HUDEP-2 (cell line): ENCODE results near the gene WNT7B.

ENCODE experiments used
- DNase-seq, 76 experiments: peaks; one replicate each; lab custom pipeline; 2025; ENCODE audit not compliant: unreplicated experiment in 76 of 76; lab: John Stamatoyannopoulos, UW

Gene WNT7B

DNA sequence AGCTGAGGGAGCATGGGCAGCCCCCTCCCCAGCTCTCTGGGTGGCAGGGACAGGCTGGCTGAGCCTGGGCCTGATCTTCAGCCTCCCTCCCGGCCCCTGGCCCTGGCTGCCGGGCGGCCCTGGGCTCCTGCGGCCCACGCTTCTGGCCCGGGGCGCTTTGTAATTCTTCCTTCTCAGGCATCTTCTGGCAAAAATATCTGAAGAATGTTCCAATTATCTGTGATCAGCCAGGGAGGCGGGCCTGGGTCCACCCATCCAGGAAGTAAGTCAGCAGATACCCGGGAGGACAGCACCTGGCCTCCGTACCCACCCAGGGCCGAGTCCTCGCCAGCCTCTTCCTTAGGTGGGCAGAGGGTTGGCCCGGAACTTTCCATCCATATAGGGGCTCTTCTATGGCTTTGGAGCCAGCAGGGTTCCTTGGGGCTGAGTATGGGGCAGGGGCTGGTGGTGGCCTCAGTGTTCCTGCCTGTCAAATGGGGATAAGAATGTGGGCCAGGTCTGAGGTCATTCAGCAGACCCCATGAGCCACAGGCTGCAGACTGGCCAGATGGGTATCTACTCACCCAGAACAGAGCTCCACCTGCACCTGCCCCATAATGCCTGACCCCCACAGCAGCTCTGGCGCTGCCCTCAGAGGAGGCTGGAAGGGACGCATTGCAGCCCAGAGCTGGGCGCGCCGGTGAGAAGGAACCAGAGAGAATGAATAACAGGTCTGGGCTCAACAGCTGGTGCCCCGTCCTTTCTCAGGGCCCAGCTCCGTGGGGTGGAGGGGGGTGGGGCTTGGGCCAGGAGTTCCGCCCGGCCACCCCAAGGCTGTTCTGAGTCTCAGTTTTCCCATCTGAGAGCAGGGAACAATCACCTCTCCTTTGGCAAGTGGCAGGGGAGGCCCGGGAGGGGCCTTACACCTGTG, 16.2 kb downstream of the WNT7B start:
- DNase-seq, result no peak

- no peak for DNase-seq
Measured at GRCh38 chr22:45959719-45960476, 17.1 kb downstream of the WNT7B start.

- DNase-seq, result no peak
Measured at GRCh38 chr22:45958971-45959370, 18.0 kb downstream of the WNT7B start.

- no peak for DNase-seq
Measured at GRCh38 chr22:45957826-45958225, 19.1 kb downstream of the WNT7B start.

DNA sequence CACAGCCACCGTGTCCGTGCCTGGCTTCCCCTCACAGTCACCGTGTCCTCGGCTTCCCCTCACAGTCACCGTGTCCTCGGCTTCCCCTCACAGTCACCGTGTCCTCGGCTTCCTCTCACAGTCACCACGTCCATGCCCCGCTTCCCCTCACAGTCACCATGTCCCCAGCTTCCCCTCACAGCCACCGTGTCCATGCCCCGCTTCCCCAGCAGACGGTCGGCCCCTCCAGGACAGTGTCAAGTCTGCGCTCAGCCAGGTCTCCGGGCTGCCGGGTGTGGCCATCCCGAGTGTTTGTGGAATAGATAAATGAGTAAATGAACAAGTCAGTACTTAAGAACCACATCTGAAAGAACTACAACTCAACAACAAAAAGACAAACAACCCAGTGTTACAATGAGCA, 23.8 kb downstream of the WNT7B start:
- DNase-seq, result no peak

DNA sequence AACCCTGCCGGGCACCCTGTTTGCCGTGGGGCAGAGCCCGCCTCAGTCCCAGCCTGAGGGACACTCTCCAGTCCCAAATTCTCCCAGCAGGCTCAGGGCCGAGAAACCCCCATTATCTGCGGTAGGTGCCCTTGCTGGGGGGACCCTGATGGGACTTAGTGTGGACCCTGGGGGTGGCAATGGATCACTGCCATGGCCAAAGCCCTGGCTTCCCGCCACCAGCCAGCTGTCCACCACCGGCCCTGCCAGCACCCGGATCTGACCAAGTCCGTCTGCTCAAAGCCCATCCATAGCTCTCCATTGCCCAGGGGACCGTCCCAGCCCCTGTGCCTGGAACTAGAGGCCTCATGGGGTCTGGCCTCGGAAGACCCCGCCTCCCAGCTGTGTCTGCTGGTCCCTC, 24.4 kb downstream of the WNT7B start:
- DNase-seq, result no peak

DNA sequence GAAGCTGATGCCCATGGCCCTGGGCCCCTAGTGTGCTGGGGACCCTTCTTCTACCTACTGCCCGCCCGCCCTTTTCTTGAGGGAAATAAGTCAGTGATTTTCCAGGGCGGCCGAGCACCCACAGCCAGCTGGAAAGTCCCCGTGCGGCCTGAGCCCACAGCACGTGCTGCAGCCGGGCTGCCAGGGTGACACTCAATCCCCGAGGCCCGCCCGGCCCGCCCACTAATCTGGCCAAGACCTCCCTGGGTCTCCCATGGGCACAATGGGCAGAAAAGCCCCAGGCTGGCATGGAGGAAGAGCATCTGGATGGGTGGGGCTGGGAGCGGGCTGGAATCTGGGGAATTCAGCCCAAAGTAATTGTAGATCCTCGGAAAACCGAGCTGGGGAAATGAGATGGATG, 24.8 kb downstream of the WNT7B start:
- DNase-seq, result no peak

DNA sequence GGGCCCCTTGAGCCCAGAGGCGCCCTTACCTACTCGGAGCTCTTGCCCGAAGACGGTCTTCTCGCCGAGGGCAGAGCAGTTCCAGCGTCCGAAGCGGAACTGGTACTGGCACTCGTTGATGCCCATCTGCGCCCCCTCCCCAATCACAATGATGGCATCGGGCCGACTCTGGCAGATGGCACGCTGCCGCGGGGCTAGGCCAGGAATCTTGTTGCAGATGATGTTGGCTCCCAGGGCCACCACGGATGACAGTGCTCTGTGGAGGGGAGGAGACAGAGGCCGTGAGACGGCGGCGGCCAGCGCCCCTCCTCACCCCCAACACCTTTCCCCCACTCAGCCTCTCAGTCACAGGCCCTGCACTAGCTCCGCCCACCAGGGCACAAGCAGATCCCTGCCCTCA, 27.1 kb downstream of the WNT7B start:
- DNase-seq, result no peak

- DNase-seq, result no peak
Measured at GRCh38 chr22:45949258-45949870, 27.6 kb downstream of the WNT7B start.

DNA sequence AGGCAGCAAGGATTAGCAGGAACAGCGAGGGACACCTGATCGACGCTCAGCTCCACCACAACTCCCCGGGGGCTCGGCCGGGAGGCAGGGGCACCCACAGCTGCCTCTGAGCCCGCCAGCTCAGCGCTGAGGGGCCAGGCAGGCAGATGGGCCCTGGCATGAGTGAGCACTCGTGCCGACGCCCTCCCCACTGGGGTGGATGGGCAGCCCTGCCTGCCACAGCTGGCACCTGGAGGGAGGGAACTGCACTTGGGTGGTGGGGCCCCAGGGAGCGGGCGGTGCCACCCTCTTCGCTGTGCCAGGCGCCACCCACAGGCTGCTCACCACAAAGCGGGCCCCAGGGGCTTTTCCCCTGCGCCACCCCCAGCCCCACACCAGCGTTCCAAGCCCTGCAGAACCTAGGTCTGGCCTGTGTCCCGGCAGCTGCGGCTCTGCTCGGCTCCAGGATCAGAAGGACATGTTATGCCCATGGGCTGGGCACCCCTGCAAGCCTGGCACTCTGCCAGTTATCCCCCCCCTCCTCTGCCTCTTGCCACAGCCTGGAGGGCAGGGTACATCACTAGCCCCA, 28.8 kb downstream of the WNT7B start:
- DNase-seq, result no peak

DNA sequence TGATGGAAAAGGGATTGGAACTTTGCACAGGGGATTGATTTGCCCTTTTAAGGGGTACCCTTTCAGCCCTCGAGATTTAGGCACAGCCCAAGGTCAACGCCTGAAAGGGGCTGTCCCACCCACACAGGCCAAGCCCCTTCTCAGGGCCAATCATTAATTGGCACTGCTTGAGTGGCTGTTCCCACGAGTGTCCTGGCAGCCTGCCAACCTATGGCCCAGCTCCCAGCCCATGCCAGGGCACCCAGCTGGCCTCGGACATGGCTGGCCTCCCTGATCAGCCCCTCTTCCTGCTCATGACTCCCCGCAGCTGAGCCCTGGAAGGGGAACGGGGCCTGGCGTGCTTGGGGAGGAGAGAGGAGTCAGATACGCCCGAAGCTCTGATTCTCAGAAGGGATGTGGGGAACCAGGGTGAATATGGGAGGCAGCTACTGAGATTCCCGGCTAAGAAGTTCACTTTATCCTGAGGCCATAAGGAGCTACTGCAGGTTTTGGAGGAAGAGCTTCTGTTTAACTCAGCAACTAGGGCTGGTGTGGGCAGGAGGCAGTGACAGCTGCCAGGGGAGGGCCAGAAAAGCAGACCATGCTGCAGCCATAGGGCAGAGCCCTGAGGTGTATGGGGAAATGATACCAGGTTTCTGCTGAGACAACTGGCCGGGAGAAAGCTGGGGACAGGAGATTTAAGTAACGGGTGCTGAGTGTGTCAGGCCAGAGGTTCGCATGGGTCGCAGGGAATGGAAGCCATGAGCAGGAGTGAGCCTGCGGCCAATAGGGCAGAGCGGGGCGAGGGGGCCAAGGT, 30.0 kb downstream of the WNT7B start:
- no peak for DNase-seq

- DNase-seq, result no peak
Measured at GRCh38 chr22:45945621-45946106, 31.3 kb downstream of the WNT7B start.

DNA sequence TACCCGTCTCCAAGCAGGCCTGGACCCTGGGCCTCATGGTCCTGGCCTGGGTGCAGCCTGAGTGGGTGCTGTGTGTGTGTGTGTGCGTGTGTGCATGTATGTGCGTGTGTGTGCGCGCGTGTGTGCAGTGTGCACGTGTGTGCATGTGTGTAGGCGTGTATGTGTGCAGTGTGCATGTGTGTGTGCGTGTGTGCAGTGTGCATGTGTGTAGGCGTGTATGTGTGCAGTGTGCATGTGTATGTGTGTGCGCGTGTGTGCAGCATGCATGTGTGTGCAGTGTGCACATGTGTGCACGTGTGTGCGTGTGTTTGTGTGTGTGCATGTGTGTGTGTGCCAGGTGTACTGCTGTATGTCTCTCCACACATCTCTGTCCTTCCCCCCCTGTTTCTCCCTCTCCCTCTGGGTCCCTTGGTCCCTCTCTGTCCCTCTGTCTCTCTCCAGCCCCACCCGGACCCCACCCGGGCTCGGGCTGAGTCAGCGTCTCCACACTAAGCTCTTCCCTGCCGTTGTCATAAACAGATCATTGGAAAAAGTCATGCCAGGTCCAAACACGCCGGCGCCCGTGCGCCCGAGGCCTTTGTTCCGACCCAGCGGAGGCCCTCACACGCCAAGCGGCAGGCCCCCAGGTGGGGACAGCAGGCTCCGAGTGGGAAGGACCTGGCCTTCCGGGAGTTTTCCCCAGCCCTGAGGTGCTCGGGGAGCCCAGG, 34.0 kb downstream of the WNT7B start:
- no peak for DNase-seq

- no peak for DNase-seq
Measured at GRCh38 chr22:45942344-45942743, 34.6 kb downstream of the WNT7B start.

DNA sequence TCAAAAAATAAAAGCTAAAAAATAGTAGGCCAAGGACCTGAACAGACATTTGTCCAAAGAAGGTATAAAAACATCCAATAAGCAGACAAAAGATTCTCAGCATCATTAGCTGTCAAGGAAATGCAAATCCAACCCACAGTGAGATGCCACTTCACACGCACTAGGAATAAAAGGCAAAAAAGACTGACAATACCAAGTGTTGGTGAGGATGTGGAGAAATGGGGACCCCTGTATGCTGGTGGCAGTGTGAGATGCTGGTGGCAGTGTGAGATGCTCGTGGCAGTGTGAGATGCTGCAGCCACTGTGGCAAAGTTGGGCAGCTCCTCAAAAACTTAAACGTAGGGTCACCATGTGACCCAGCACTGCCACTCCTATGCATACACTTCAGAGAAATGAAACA, 38.0 kb downstream of the WNT7B start:
- no peak for DNase-seq

DNA sequence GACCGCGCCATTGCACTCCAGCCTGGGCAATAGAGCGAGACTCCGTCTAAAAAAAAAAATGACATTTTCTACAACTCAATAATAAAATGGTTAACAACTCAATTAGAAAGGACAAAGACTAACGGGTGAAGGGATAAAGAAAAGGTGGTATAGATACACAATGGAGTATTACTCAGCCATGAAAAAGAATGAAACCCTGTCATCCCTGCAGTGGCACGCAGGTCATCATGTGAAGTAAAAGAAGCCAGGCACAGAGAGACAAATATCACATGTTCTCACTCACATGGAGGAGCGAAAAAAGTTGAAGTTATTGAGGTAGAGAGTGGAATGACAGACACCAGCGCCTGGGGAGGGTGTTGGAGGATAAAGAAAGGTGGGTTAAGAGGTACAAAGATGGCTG, 39.0 kb downstream of the WNT7B start:
- DNase-seq, result no peak

DNA sequence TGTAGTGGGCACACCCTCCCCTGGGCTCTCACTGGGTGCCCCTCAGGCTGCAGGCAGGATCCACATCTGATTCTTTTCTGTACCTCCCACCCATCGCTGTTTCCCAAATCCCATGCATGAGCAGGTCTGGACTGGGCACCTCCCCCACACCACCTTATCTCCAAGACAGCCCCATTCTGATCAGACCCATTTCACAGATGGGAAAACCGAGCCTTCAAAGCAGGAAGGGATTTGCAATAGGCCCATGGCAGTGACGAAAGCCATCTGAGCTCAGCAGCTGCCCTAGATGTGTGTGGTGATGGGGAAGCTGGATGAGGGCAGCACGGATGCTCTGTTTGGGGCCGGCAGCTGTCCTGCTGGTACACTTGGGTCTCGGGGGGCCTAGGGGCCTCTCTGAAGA, 41.4 kb downstream of the WNT7B start:
- DNase-seq, result no peak

DNA sequence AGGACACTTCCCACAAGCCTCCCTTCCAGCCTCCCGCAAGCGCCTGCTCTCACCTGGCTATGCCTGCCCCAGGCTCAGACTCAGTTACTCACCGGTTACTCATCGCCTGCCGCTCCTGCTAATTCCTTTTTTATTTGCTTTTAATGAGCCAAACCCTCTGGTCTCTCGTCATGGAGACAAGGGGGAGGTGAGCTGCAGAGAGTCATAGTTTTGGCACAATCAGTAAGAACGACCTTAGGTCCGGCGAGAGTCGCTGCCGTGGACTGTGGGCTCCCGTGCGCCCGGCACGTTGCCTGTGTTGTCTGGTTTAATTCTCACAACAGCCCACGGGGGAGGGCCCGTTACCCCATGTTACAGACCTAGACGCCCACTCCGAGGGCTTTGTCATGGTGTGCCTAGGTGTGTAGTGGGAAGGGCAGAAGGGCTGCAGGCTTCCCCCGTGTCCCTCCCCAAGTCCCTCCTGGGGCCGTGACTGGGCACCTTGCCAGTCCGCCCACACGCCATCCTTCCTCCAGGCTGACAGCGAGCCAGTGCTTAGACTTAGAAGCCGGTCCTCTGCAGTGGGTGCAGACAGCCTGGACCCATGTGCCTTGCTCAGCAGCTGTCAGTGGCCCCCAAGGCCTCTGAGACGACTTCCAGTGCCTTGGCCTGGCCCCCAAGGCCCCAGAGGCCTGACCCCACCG, 42.2 kb downstream of the WNT7B start:
- peak in 2 of 76 experiments; percentile 7 to 9 for DNase-seq

GRCh38 chr22:45934168-45934564, 42.8 kb downstream of the WNT7B start:
- DNase-seq, result no peak
